H1 (cell line): ENCODE results near the gene ZDHHC3. TPM values are rescaled to one million over a fixed set of nuclear protein-coding genes. Genes with fewer than 3 reads are reported as not detected.

ENCODE experiments used
- CBX5 ChIP-seq: fragments of 300-800, 300-1000 bp; sonication (generic); IDR thresholded peaks from 2 replicates; pipeline ENCODE4 v1.7.1; 2016; ENCODE audit warnings: antibody characterized with exemption, low read length, low read depth
- CTBP2 ChIP-seq: IDR thresholded peaks from 2 replicates; pipeline ENCODE4 v1.7.0; 2011; ENCODE audit warnings: borderline replicate concordance, mild to moderate bottlenecking, moderate library complexity, mixed read lengths, low read length; ENCODE audit not compliant: insufficient read depth, insufficient read length
- POLR2AphosphoS5 ChIP-seq: IDR thresholded peaks from 2 replicates; pipeline ENCODE4 v1.6.1; 2011; ENCODE audit warnings: low read depth, low read length
- RNF2 ChIP-seq: fragments of 200-900, 300-1000 bp; sonication (generic); IDR thresholded peaks from 2 replicates; pipeline ENCODE4 v1.7.1; 2016; ENCODE audit warnings: borderline replicate concordance, low read depth, mild to moderate bottlenecking, antibody characterized with exemption, low read length; ENCODE audit not compliant: poor library complexity, severe bottlenecking; ENCODE audit errors: missing control alignments
- polyA plus RNA-seq, 7 experiments: library from polyadenylated mRNA; depleted of rRNA in 3 of 7; stranded (reverse) in 5 of 7; unstranded in 2 of 7; fragments of >200 nt in 5 of 7; fragments of 200-250 nt in 2 of 7; gene quantifications; 1 replicate in 5 of 7; 2 replicates in 1 of 7; 4 replicates in 1 of 7; pipeline versions ENCODE4 v1.2.1 to v1.2.3, GENCODE V29; 2011 to 2013; ENCODE audit warnings: missing spikeins in 2 of 7, mixed read lengths in 2 of 7
- total RNA-seq: library from RNA; stranded (reverse); fragmentation: NEBNext Ultra II Directional; extraction: Animal tissue kit (Norgen Biotek cat#: 25700); gene quantifications from 2 replicates; pipeline ENCODE4 v1.2.1, GENCODE V29; 2021

Gene ZDHHC3
- total and polyA plus RNA-seq, 2 of the 8 experiments (the other 6 are each of a cell fraction or from before 2014, with no cell fraction given), result 77.4 to 88.7 TPM

- TF ChIP-seq CTBP2 (no peak), CBX5 (no peak), POLR2AphosphoS5 (no peak), RNF2 (no peak)
These were observed 7.5 kb upstream of the ZDHHC3 start (continued) for GRCh38 chr3:44983484-44983941.
